ENCODE measurements around the gene ADAT2. TPM values are rescaled to one million over a fixed set of nuclear protein-coding genes. Genes with fewer than 3 reads are reported as not detected.

ADAT2 gene
- total and polyA plus RNA-seq, 2 experiments from 2014 or later, result 3.1 to 3.4 TPM

GRCh38 chr6:143401068-143401446 lies 49.4 kb downstream of the ADAT2 start:
- H3K27ac ChIP-seq, result peak overlapping the region; percentile 58
- H3K9me3 ChIP-seq (ENCODE audit: low read depth), result no peaks in the 10 kb centered on the region
- WGBS (ENCODE audit: low lambda C conversion rate, missing lambda C conversion rate), result 83% methylated on average over 1 of the region's 1 CpG
- no peak overlapping the region for H3K4me3 ChIP-seq
- H3K4me1 ChIP-seq (ENCODE audit: insufficient read depth), result peaks cover 21% of the 10 kb centered on the region
- H3K4me2 ChIP-seq, result no peak overlapping the region
- no peak for TF ChIP-seq EZH2 (IDR thresholded peaks at IDR 0.05; ENCODE audit: borderline replicate concordance)
- TF ChIP-seq, protein P1, sequence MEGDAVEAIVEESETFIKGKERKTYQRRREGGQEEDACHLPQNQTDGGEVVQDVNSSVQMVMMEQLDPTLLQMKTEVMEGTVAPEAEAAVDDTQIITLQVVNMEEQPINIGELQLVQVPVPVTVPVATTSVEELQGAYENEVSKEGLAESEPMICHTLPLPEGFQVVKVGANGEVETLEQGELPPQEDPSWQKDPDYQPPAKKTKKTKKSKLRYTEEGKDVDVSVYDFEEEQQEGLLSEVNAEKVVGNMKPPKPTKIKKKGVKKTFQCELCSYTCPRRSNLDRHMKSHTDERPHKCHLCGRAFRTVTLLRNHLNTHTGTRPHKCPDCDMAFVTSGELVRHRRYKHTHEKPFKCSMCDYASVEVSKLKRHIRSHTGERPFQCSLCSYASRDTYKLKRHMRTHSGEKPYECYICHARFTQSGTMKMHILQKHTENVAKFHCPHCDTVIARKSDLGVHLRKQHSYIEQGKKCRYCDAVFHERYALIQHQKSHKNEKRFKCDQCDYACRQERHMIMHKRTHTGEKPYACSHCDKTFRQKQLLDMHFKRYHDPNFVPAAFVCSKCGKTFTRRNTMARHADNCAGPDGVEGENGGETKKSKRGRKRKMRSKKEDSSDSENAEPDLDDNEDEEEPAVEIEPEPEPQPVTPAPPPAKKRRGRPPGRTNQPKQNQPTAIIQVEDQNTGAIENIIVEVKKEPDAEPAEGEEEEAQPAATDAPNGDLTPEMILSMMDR (IDR thresholded peaks at IDR 0.05; ENCODE audit: poor library complexity), result no peak
- TF ChIP-seq EZH2phosphoT487 (IDR thresholded peaks at IDR 0.05; ENCODE audit: low read depth, severe bottlenecking, unreplicated experiment), result no peak
- no peaks in the 10 kb centered on the region for H3K27me3 ChIP-seq
- no peak for DNase-seq (ENCODE audit: low spot score)
- no peaks in the 10 kb centered on the region for H4K20me1 ChIP-seq (ENCODE audit: insufficient read depth, poor library complexity, severe bottlenecking)
- H3K9me2 ChIP-seq (replicated peaks; ENCODE audit: insufficient read depth), result no peaks in the 10 kb centered on the region
- no peak overlapping the region for H2AFZ ChIP-seq
- H3K79me2 ChIP-seq, result no peaks in the 10 kb centered on the region
- H3K36me3 ChIP-seq (replicated peaks; ENCODE audit: insufficient read depth, low read depth), result no peaks in the 10 kb centered on the region

- no peak overlapping the region for H3K4me2 ChIP-seq
- TF ChIP-seq EZH2phosphoT487 (IDR thresholded peaks at IDR 0.05; ENCODE audit: low read depth, severe bottlenecking, unreplicated experiment) (no peak), EZH2 (IDR thresholded peaks at IDR 0.05; ENCODE audit: borderline replicate concordance) (no peak)
- TF ChIP-seq, protein P1 (IDR thresholded peaks at IDR 0.05; ENCODE audit: poor library complexity), result no peak
- peak overlapping the region; percentile 58 for H3K27ac ChIP-seq
- H2AFZ ChIP-seq, result no peak overlapping the region
- H3K4me3 ChIP-seq, result no peak overlapping the region
- H3K36me3 ChIP-seq (replicated peaks; ENCODE audit: insufficient read depth, low read depth), result no peaks in the 10 kb centered on the region
- no peaks in the 10 kb centered on the region for H4K20me1 ChIP-seq (ENCODE audit: insufficient read depth, poor library complexity, severe bottlenecking)
- WGBS (ENCODE audit: low lambda C conversion rate, missing lambda C conversion rate), result 65% methylated on average over 6 of the region's 6 CpGs
- no peaks in the 10 kb centered on the region for H3K79me2 ChIP-seq
- DNase-seq (ENCODE audit: low spot score), result no peak
- peaks cover 21% of the 10 kb centered on the region for H3K4me1 ChIP-seq (ENCODE audit: insufficient read depth)
- H3K9me3 ChIP-seq (ENCODE audit: low read depth), result no peaks in the 10 kb centered on the region
- H3K9me2 ChIP-seq (replicated peaks; ENCODE audit: insufficient read depth), result no peaks in the 10 kb centered on the region
- H3K27me3 ChIP-seq, result no peaks in the 10 kb centered on the region
These were observed 50.0 kb downstream of the ADAT2 start for GRCh38 chr6:143400258-143401067.

GRCh38 chr6:143399775-143400174 lies 50.7 kb downstream of the ADAT2 start:
- H3K4me1 ChIP-seq (ENCODE audit: insufficient read depth), result peaks cover 21% of the 10 kb centered on the region
- H3K36me3 ChIP-seq (replicated peaks; ENCODE audit: insufficient read depth, low read depth), result no peaks in the 10 kb centered on the region
- H3K9me2 ChIP-seq (replicated peaks; ENCODE audit: insufficient read depth), result no peaks in the 10 kb centered on the region
- H3K4me3 ChIP-seq, result no peak overlapping the region
- no peak for DNase-seq (ENCODE audit: low spot score)
- H3K79me2 ChIP-seq, result no peaks in the 10 kb centered on the region
- no peak overlapping the region for H3K4me2 ChIP-seq
- H3K27me3 ChIP-seq, result no peaks in the 10 kb centered on the region
- H4K20me1 ChIP-seq (ENCODE audit: insufficient read depth, poor library complexity, severe bottlenecking), result no peaks in the 10 kb centered on the region
- H3K9me3 ChIP-seq (ENCODE audit: low read depth), result no peaks in the 10 kb centered on the region
- H3K27ac ChIP-seq, result no peak overlapping the region
- no peak for TF ChIP-seq EZH2 (IDR thresholded peaks at IDR 0.05; ENCODE audit: borderline replicate concordance)
- TF ChIP-seq, protein P1 (IDR thresholded peaks at IDR 0.05; ENCODE audit: poor library complexity), result no peak
- TF ChIP-seq EZH2phosphoT487 (IDR thresholded peaks at IDR 0.05; ENCODE audit: low read depth, severe bottlenecking, unreplicated experiment), result no peak
- 85% methylated on average over 7 of the region's 7 CpGs for WGBS (ENCODE audit: low lambda C conversion rate, missing lambda C conversion rate)
- no peak overlapping the region for H2AFZ ChIP-seq
